ENCODE measurements around the gene MGMT. TPM values are rescaled to one million over a fixed set of nuclear protein-coding genes. Genes with fewer than 3 reads are reported as not detected.

The MGMT gene
- total and polyA plus RNA-seq, 9 of the 15 experiments (the other 6 are each of a cell fraction or from before 2014, with no cell fraction given) = 0.03 to 0.29 (median 0.11) TPM; not detected in 4

DNA sequence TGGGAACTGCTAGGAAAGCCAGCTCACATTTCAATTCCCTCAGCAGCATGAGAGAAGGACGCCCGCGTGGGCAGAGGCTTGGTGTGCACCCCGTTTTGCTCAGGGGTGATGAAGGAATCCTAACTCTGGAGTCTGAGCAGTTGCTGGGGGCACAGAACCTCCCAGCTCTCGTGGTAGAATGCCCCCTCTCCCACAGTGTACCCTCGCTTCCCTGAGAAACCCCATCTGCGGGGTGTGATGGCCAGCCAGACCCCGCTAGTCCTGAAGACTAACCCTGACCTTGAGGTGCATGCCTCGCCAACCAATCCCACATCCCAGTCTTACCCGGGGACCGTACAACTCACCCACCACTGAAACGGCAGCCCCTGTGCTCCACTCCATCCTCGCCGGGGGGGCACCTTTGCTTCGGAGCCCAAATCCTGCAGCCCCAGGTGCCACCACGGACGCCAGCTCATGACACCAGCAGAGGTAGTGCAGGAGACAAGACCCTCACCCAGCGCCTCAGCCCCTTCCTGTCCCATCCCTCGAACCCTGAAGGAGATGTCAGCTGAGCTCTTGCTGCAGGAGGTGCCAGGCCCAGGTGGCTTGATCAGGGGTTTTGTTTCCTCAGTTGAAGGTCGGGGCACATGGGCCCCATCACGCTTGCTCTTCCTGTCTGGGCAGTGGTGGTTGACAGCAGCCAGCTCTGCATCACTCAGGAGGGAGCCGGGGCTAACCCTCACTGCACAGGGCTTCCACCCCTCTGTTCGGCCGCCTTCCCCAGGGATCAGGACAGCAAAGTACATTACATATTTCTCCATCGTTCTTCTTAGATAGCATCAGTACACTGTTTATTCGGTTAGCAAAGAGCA, 236.5 kb downstream of the MGMT start:
- Histone ChIP-seq H3K27me3 (ENCODE audit: control insufficient read depth in 2 of 2, insufficient read depth in 2 of 2, low read length in 2 of 2) (peaks cover 3 to 58% of the 10 kb centered on the region in 2 experiments; a peak in 3 of 5 replicates), H3K36me3 (ENCODE audit: control insufficient read depth, insufficient read depth, low read length) (no peaks in the 10 kb centered on the region), H3K9ac (ENCODE audit: insufficient read depth in 1 of 2, low read depth in 2 of 2, low read length in 2 of 2) (no peak overlapping the region), H4K20me1 (replicated peaks; ENCODE audit: control insufficient read depth, insufficient read depth, low read length) (no peaks in the 10 kb centered on the region), H3K27ac (ENCODE audit: extremely low read depth, low read depth, low read length) (no peak overlapping the region), H2AFZ (ENCODE audit: low read depth, low read length) (no peak overlapping the region), H3K9me1 (ENCODE audit: control insufficient read depth, insufficient read depth, low read length) (no peaks in the 10 kb centered on the region), H3K4me1 (replicated peaks in 1 of 2; ENCODE audit: control insufficient read depth in 2 of 2, insufficient read depth in 2 of 2, low read length in 2 of 2) (no peaks in the 10 kb centered on the region), H3K4me3 (no peak overlapping the region), H3K9me3 (replicated peaks; ENCODE audit: control insufficient read depth, insufficient read depth, low read depth, low read length) (no peaks in the 10 kb centered on the region), H3K79me2 (ENCODE audit: control insufficient read depth, insufficient read depth, low read length) (no peaks in the 10 kb centered on the region), H3K4me2 (ENCODE audit: insufficient read depth, low read length) (no peak overlapping the region)
- intact Hi-C loops (cut with micrococcal nuclease) (no loop called here), in situ Hi-C loops (cut with MboI) (no loop called here)
- DNase-seq (ENCODE audit: extremely low read depth in 1 of 4, low spot score in 3 of 4) (no peak), FAIRE-seq (no peak), ATAC-seq (no peak)
- WGBS (ENCODE audit: insufficient coverage, low coverage, missing lambda C conversion rate) = 0% methylated on average over 20 of the region's 26 CpGs
- CTCF ChIA-PET (ENCODE audit: low intra/inter-chr PET ratio) = no interaction called here
- POLR2A ChIA-PET = no interaction called here
- no TSS peak for BruUV-seq (replicated peaks)
- no peak for TF ChIP-seq MXI1 (IDR thresholded peaks at IDR 0.05; ENCODE audit: low read depth, low read length)
- TF ChIP-seq SREBF1 (IDR thresholded peaks at IDR 0.05; ENCODE audit: borderline replicate concordance, low read depth, low read length) = no peak
- TF ChIP-seq, protein P1, sequence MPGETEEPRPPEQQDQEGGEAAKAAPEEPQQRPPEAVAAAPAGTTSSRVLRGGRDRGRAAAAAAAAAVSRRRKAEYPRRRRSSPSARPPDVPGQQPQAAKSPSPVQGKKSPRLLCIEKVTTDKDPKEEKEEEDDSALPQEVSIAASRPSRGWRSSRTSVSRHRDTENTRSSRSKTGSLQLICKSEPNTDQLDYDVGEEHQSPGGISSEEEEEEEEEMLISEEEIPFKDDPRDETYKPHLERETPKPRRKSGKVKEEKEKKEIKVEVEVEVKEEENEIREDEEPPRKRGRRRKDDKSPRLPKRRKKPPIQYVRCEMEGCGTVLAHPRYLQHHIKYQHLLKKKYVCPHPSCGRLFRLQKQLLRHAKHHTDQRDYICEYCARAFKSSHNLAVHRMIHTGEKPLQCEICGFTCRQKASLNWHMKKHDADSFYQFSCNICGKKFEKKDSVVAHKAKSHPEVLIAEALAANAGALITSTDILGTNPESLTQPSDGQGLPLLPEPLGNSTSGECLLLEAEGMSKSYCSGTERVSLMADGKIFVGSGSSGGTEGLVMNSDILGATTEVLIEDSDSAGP (CRISPR knock-in tag; IDR thresholded peaks at IDR 0.05) = no peak
- no peak for TF ChIP-seq ZNF197 (CRISPR knock-in tag; IDR thresholded peaks at IDR 0.05; ENCODE audit: low read depth)
- TF ChIP-seq, protein P2, sequence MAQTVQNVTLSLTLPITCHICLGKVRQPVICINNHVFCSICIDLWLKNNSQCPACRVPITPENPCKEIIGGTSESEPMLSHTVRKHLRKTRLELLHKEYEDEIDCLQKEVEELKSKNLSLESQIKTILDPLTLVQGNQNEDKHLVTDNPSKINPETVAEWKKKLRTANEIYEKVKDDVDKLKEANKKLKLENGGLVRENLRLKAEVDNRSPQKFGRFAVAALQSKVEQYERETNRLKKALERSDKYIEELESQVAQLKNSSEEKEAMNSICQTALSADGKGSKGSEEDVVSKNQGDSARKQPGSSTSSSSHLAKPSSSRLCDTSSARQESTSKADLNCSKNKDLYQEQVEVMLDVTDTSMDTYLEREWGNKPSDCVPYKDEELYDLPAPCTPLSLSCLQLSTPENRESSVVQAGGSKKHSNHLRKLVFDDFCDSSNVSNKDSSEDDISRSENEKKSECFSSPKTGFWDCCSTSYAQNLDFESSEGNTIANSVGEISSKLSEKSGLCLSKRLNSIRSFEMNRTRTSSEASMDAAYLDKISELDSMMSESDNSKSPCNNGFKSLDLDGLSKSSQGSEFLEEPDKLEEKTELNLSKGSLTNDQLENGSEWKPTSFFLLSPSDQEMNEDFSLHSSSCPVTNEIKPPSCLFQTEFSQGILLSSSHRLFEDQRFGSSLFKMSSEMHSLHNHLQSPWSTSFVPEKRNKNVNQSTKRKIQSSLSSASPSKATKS (CRISPR knock-in tag; IDR thresholded peaks at IDR 0.05) = no peak
- TF ChIP-seq, protein P3, sequence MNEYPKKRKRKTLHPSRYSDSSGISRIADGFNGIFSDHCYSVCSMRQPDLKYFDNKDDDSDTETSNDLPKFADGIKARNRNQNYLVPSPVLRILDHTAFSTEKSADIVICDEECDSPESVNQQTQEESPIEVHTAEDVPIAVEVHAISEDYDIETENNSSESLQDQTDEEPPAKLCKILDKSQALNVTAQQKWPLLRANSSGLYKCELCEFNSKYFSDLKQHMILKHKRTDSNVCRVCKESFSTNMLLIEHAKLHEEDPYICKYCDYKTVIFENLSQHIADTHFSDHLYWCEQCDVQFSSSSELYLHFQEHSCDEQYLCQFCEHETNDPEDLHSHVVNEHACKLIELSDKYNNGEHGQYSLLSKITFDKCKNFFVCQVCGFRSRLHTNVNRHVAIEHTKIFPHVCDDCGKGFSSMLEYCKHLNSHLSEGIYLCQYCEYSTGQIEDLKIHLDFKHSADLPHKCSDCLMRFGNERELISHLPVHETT (CRISPR knock-in tag; conservative IDR thresholded peaks at IDR 0.05 in 1 of 2, IDR thresholded peaks at IDR 0.05 in 1 of 2) = no peak
- TF ChIP-seq, protein P4, sequence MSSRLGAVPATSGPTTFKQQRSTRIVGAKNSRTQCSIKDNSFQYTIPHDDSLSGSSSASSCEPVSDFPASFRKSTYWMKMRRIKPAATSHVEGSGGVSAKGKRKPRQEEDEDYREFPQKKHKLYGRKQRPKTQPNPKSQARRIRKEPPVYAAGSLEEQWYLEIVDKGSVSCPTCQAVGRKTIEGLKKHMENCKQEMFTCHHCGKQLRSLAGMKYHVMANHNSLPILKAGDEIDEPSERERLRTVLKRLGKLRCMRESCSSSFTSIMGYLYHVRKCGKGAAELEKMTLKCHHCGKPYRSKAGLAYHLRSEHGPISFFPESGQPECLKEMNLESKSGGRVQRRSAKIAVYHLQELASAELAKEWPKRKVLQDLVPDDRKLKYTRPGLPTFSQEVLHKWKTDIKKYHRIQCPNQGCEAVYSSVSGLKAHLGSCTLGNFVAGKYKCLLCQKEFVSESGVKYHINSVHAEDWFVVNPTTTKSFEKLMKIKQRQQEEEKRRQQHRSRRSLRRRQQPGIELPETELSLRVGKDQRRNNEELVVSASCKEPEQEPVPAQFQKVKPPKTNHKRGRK (tag; IDR thresholded peaks at IDR 0.05) = no peak
- no peak for TF ChIP-seq SMAD3 (CRISPR knock-in tag; conservative IDR thresholded peaks at IDR 0.05)
- TF ChIP-seq LEF1 (IDR thresholded peaks at IDR 0.05) = no peak

Data from K562 (cell line).